Lower leg skin (tissue), 3 donors: ENCODE results near the gene KNSTRN.

ENCODE experiments used
- CTCF ChIP-seq, 3 donors: fragments of 450-650 bp; IDR thresholded peaks; one replicate each; pipeline ENCODE4 v1.5.1; 2016; ENCODE audit warnings: antibody characterized with exemption in 3 of 3, mild to moderate bottlenecking in 3 of 3, moderate library complexity in 2 of 3
- POLR2A ChIP-seq, 2 donors: fragments of 450-650 bp; IDR thresholded peaks; one replicate each; pipeline ENCODE4 v1.6.1; 2016 to 2017; ENCODE audit warnings: antibody characterized with exemption in 2 of 2, mild to moderate bottlenecking in 1 of 2, moderate library complexity in 1 of 2

- TF ChIP-seq CTCF (IDR thresholded peaks at IDR 0.05): no peak
- no peak for TF ChIP-seq POLR2A (IDR thresholded peaks at IDR 0.05)
Observed at GRCh38 chr15:40369474-40369869, 13.0 kb upstream of the KNSTRN start.
